DOHH2 (cell line): Measurements from ENCODE around the gene TINAGL1.

ENCODE experiments used
- EZH2phosphoT487 ChIP-seq: fragments of 200-600 bp; sonication (generic); IDR thresholded peaks from 2 replicates; pipeline ENCODE4 v1.6.1; 2017; ENCODE audit warnings: borderline replicate concordance, mild to moderate bottlenecking, antibody characterized with exemption, low read length, moderate library complexity, mixed read lengths
- TF ChIP-seq, protein P1 (sequence below): fragments of 200-600 bp; sonication (generic); IDR thresholded peaks from one replicate; pipeline ENCODE4 v1.5.1; 2014; ENCODE audit warnings: antibody characterized with exemption, mild to moderate bottlenecking, low read depth, low read length; ENCODE audit not compliant: poor library complexity, severe bottlenecking

DNA sequence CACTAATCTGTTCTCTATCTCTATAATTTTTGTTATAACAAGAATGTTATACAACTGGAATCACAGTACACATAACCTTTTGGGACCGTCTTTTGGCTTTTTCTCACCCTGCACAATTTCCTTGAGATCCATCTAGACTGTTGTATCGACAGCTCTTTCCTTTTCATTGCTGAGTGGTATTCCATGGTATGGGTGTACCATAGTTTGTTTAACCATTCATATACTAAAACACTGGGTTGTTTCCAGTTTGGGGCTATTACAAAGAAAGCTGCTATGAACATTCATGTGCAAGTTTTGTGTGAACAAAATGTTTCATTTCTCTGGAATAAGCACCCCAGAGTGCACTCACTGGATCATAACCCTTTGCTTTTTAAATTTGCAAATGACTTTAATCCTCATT is 25.8 kb downstream of the TINAGL1 start:
- TF ChIP-seq, protein P1, sequence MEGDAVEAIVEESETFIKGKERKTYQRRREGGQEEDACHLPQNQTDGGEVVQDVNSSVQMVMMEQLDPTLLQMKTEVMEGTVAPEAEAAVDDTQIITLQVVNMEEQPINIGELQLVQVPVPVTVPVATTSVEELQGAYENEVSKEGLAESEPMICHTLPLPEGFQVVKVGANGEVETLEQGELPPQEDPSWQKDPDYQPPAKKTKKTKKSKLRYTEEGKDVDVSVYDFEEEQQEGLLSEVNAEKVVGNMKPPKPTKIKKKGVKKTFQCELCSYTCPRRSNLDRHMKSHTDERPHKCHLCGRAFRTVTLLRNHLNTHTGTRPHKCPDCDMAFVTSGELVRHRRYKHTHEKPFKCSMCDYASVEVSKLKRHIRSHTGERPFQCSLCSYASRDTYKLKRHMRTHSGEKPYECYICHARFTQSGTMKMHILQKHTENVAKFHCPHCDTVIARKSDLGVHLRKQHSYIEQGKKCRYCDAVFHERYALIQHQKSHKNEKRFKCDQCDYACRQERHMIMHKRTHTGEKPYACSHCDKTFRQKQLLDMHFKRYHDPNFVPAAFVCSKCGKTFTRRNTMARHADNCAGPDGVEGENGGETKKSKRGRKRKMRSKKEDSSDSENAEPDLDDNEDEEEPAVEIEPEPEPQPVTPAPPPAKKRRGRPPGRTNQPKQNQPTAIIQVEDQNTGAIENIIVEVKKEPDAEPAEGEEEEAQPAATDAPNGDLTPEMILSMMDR = no peak
- no peak for TF ChIP-seq EZH2phosphoT487
